Body of pancreas (tissue), 4 donors: Measurements from ENCODE around the gene STK32B. TPM values are rescaled to one million over a fixed set of nuclear protein-coding genes. Genes with fewer than 3 reads are reported as not detected.

Experiments used
- ATAC-seq: fragments of 150-250 bp; one replicate; pipeline ENCODE4 v1.9.1; 2016
- DNase-seq, 4 donors: peaks; one replicate each; pipeline ENCODE4 v3.0.0-alpha.2; 2019
- H3K27ac ChIP-seq, 4 donors: fragments of 200-600 bp; sonication (generic); 1 replicate in 3 of 4; 2 replicates in 1 of 4; pipeline versions ENCODE4 v1.5.1 to v1.6.1; 2016 to 2019; ENCODE audit warnings: mild to moderate bottlenecking in 1 of 4, mixed read lengths in 1 of 4, moderate library complexity in 1 of 4
- H3K27me3 ChIP-seq, 2 donors: fragments of 200-600 bp; sonication (generic); one replicate each; pipeline ENCODE4 v1.6.0; 2016; ENCODE audit warnings: mild to moderate bottlenecking in 1 of 2
- H3K36me3 ChIP-seq, 2 donors: fragments of 200-600 bp; sonication (generic); replicated peaks in 1 of 2; 2 replicates each; pipeline ENCODE4 v1.5.1; 2016; ENCODE audit warnings: low read depth in 2 of 2; ENCODE audit not compliant: insufficient read depth in 1 of 2
- H3K4me1 ChIP-seq: fragments of 200-600 bp; sonication (generic); one replicate; pipeline ENCODE4 v1.6.0; 2016
- H3K4me3 ChIP-seq, 2 donors: fragments of 200-600 bp; sonication (generic); 1 replicate in 1 of 2; 2 replicates in 1 of 2; pipeline ENCODE4 v1.5.1; 2016 to 2019
- H3K9me3 ChIP-seq, 3 donors: fragments of 200-600 bp; sonication (generic); 1 replicate in 2 of 3; 2 replicates in 1 of 3; pipeline ENCODE4 v1.5.1; 2016
- CTCF ChIP-seq, 7 experiments: fragments of 450-650 bp in 4 of 7; fragments of 200-600 bp in 3 of 7; sonication (generic) in 3 of 7; IDR thresholded peaks; one replicate each; pipeline ENCODE4 v1.5.1; 2016 to 2019; ENCODE audit warnings: antibody characterized with exemption in 7 of 7
- POLR2A ChIP-seq, 3 donors: fragments of 450-650 bp; IDR thresholded peaks; one replicate each; pipeline ENCODE4 v1.6.1; 2016; ENCODE audit warnings: antibody characterized with exemption in 3 of 3, mild to moderate bottlenecking in 2 of 3
- WGBS, 2 donors: methylation state at CpG; one replicate each; pipeline ENCODE4 v1.1.5; 2017; 5-methylcytosine and 5-hydroxymethylcytosine counted together
- intact Hi-C: fragments of 100-400 bp; cut with DNase I; formaldehyde crosslinking; loops from one replicate; pipeline ENCODE4 v1.15.1; 2023
- total RNA-seq, 2 donors: library from RNA; depleted of rRNA; stranded (reverse); fragments of >200 nt; gene quantifications; one replicate each; pipeline ENCODE4 v1.1.0, GENCODE V29; 2016

The STK32B gene
- total RNA-seq, 2 donors from 2014 or later: 1.3 to 4.9 TPM

GRCh38 chr4:5511791-5512190, 460.5 kb downstream of the STK32B start:
- no peak for ATAC-seq
- H3K9me3 ChIP-seq: no peaks in the 10 kb centered on the region
- H3K27me3 ChIP-seq: no peaks in the 10 kb centered on the region
- H3K27ac ChIP-seq: no peak overlapping the region
- intact Hi-C loops: no loop called here
- DNase-seq: no peak
- no peak overlapping the region for H3K4me3 ChIP-seq
- no peak for TF ChIP-seq POLR2A (IDR thresholded peaks at IDR 0.05)
- no peak for TF ChIP-seq CTCF (IDR thresholded peaks at IDR 0.05)
- H3K4me1 ChIP-seq: no peaks in the 10 kb centered on the region
- H3K36me3 ChIP-seq: no peaks in the 10 kb centered on the region

GRCh38 chr4:5515646-5516045, 464.4 kb downstream of the STK32B start:
- H3K4me3 ChIP-seq: no peak overlapping the region
- intact Hi-C loops: no loop called here

GRCh38 chr4:5517372-5517771, 466.1 kb downstream of the STK32B start:
- Histone ChIP-seq H3K4me1 (no peaks in the 10 kb centered on the region), H3K4me3 (no peak overlapping the region), H3K9me3 (no peaks in the 10 kb centered on the region), H3K27ac (no peak overlapping the region), H3K27me3 (no peaks in the 10 kb centered on the region), H3K36me3 (no peaks in the 10 kb centered on the region)
- no peak for DNase-seq
- 78 to 94% methylated on average over 4 of the region's 4 CpGs for WGBS, 2 donors
- intact Hi-C loops: no loop called here
- ATAC-seq: no peak
- TF ChIP-seq CTCF (IDR thresholded peaks at IDR 0.05) (no peak), POLR2A (IDR thresholded peaks at IDR 0.05) (no peak)

More at GRCh38 chr4:5515646-5516045, 464.4 kb downstream of the STK32B start:
- DNase-seq (no peak), ATAC-seq (no peak)
- no peak for TF ChIP-seq CTCF (IDR thresholded peaks at IDR 0.05)
- TF ChIP-seq POLR2A (IDR thresholded peaks at IDR 0.05): no peak
- Histone ChIP-seq H3K36me3 (no peaks in the 10 kb centered on the region), H3K9me3 (no peaks in the 10 kb centered on the region), H3K27me3 (no peaks in the 10 kb centered on the region), H3K4me1 (no peaks in the 10 kb centered on the region), H3K27ac (no peak overlapping the region)

- ATAC-seq: peak; percentile 71
- TF ChIP-seq CTCF (IDR thresholded peaks at IDR 0.05) (no peak), POLR2A (IDR thresholded peaks at IDR 0.05) (peak in 2 of 3 donors; percentile 31 to 36)
- H3K4me1 ChIP-seq: peaks cover 11% of the 10 kb centered on the region
- H3K9me3 ChIP-seq: no peaks in the 10 kb centered on the region
- no peak overlapping the region for H3K4me3 ChIP-seq
- 36 to 48% methylated on average over 5 of the region's 5 CpGs for WGBS, 2 donors
- DNase-seq: peak; percentile 22 to 66 (median 52)
- H3K27me3 ChIP-seq: no peaks in the 10 kb centered on the region
- intact Hi-C loops: no loop called here
- H3K36me3 ChIP-seq: no peaks in the 10 kb centered on the region
- H3K27ac ChIP-seq: peak overlapping the region in 3 of 4 donors; percentile 19 to 71 (median 37)
These were observed 473.4 kb downstream of the STK32B start for GRCh38 chr4:5524446-5525299.
